CD14-positive monocyte (primary cell): ENCODE measurements around the gene AK1. TPM values are rescaled to one million over a fixed set of nuclear protein-coding genes. Genes with fewer than 3 reads are reported as not detected.
A peak's percentile ranks its signal among the peaks of the same experiment; 100 is the strongest.

ENCODE experiments used
- DNase-seq, 3 donors: peaks; one replicate each; pipeline ENCODE4 v3.0.0-alpha.2; 2011 to 2022
- H2AFZ ChIP-seq: 2 replicates; pipeline ENCODE4 v1.6.0; 2012; ENCODE audit warnings: mild to moderate bottlenecking, low read depth, low read length, inconsistent platforms; ENCODE audit not compliant: insufficient read depth, poor library complexity, severe bottlenecking
- H3K27ac ChIP-seq, 2 donors: 1 replicate in 1 of 2; 2 replicates in 1 of 2; pipeline ENCODE4 v1.5.1; 2012 to 2013; ENCODE audit warnings: low read length in 2 of 2, control low read depth in 1 of 2, inconsistent platforms in 1 of 2, low read depth in 1 of 2, mild to moderate bottlenecking in 1 of 2
- H3K27me3 ChIP-seq, 2 donors: one replicate each; pipeline versions ENCODE4 v1.6.0 to v1.6.1; 2011 to 2013; ENCODE audit warnings: low read length in 2 of 2; ENCODE audit not compliant: control insufficient read depth in 2 of 2, insufficient read depth in 2 of 2
- H3K36me3 ChIP-seq, 2 donors: replicated peaks in 1 of 2; 1 replicate in 1 of 2; 2 replicates in 1 of 2; pipeline versions ENCODE4 v1.5.1 to v1.6.1; 2012 to 2013; ENCODE audit warnings: low read length in 2 of 2, control low read depth in 1 of 2, inconsistent platforms in 1 of 2, mild to moderate bottlenecking in 1 of 2; ENCODE audit not compliant: insufficient read depth in 2 of 2, control insufficient read depth in 1 of 2
- H3K4me1 ChIP-seq, 2 donors: 1 replicate in 1 of 2; 2 replicates in 1 of 2; pipeline versions ENCODE4 v1.5.1 to v1.6.1; 2012 to 2013; ENCODE audit warnings: low read length in 2 of 2, control low read depth in 1 of 2, inconsistent platforms in 1 of 2, mild to moderate bottlenecking in 1 of 2, moderate library complexity in 1 of 2; ENCODE audit not compliant: insufficient read depth in 2 of 2, control insufficient read depth in 1 of 2
- H3K4me2 ChIP-seq: replicated peaks from 2 replicates; pipeline ENCODE3; 2012; ENCODE audit warnings: low read length, moderate library complexity, mild to moderate bottlenecking; ENCODE audit not compliant: poor library complexity, severe bottlenecking; ENCODE audit errors: extremely low read depth
- H3K4me3 ChIP-seq, 3 experiments: fragments of 200-600 bp in 1 of 3; sonication (generic) in 1 of 3; replicated peaks in 1 of 3; 1 replicate in 2 of 3; 2 replicates in 1 of 3; pipeline ENCODE4 v1.5.1; 2011 to 2013; ENCODE audit warnings: low read length in 3 of 3, mild to moderate bottlenecking in 3 of 3, control low read depth in 2 of 3, low read depth in 2 of 3, inconsistent platforms in 1 of 3, moderate library complexity in 1 of 3
- H3K79me2 ChIP-seq: 2 replicates; pipeline ENCODE4 v1.6.0; 2012; ENCODE audit warnings: mild to moderate bottlenecking, control low read depth, inconsistent platforms, low read length, moderate library complexity; ENCODE audit not compliant: insufficient read depth
- H3K9ac ChIP-seq: 2 replicates; pipeline ENCODE4 v1.6.0; 2017; ENCODE audit warnings: low read length, mild to moderate bottlenecking; ENCODE audit not compliant: insufficient read depth, poor library complexity, severe bottlenecking
- H3K9me3 ChIP-seq, 2 donors: replicated peaks in 1 of 2; 1 replicate in 1 of 2; 2 replicates in 1 of 2; pipeline versions ENCODE4 v1.5.1 to v1.6.1; 2012 to 2013; ENCODE audit warnings: low read length in 2 of 2, control low read depth in 1 of 2; ENCODE audit not compliant: control insufficient read depth in 1 of 2, insufficient read depth in 1 of 2
- H4K20me1 ChIP-seq: 2 replicates; pipeline ENCODE4 v1.6.0; 2012; ENCODE audit warnings: mild to moderate bottlenecking, low read length, control low read depth, moderate library complexity; ENCODE audit not compliant: insufficient read depth
- H3K27ac Mint-ChIP-seq, 7 donors: one replicate each; pipeline ENCODE4 v1.8.0; 2020; ENCODE audit warnings: mild to moderate bottlenecking in 7 of 7, mixed read lengths in 7 of 7, moderate library complexity in 6 of 7, inconsistent platforms in 2 of 7
- H3K27me3 Mint-ChIP-seq, 3 donors: one replicate each; pipeline ENCODE4 v1.8.0; 2021 to 2022; ENCODE audit warnings: low read depth in 3 of 3, mild to moderate bottlenecking in 3 of 3, mixed read lengths in 3 of 3, moderate library complexity in 3 of 3, inconsistent platforms in 1 of 3
- H3K36me3 Mint-ChIP-seq, 2 donors: one replicate each; pipeline ENCODE4 v1.8.0; 2020; ENCODE audit warnings: mixed read lengths in 2 of 2, inconsistent platforms in 1 of 2, mild to moderate bottlenecking in 1 of 2
- H3K4me1 Mint-ChIP-seq: one replicate; pipeline ENCODE4 v1.8.0; 2020; ENCODE audit warnings: mild to moderate bottlenecking, mixed read lengths
- H3K4me3 Mint-ChIP-seq, 2 donors: one replicate each; pipeline ENCODE4 v1.8.0; 2020; ENCODE audit warnings: mild to moderate bottlenecking in 2 of 2, mixed read lengths in 2 of 2, moderate library complexity in 1 of 2
- H3K9me3 Mint-ChIP-seq, 7 donors: one replicate each; pipeline ENCODE4 v1.8.0; 2020 to 2022; ENCODE audit warnings: mixed read lengths in 7 of 7, mild to moderate bottlenecking in 6 of 7, moderate library complexity in 6 of 7, inconsistent platforms in 2 of 7
- CTCF ChIP-seq: fragments of 200-600 bp; IDR thresholded peaks from one replicate; pipeline ENCODE4 v1.8.0; 2022; ENCODE audit warnings: antibody characterized with exemption, mild to moderate bottlenecking
- WGBS: methylation state at CpG from one replicate; pipeline ENCODE4 v1.1.5; 2013; ENCODE audit warnings: missing lambda C conversion rate; ENCODE audit not compliant: insufficient coverage; 5-methylcytosine and 5-hydroxymethylcytosine counted together
- intact Hi-C, 2 donors: fragments of 100-400 bp; cut with micrococcal nuclease; formaldehyde crosslinking; loops; one replicate each; pipeline versions ENCODE4 v1.15.0 to v1.15.1; 2023
- polyA plus RNA-seq, 3 donors: library from polyadenylated mRNA; depleted of rRNA in 1 of 3; unstranded in 2 of 3; stranded (reverse) in 1 of 3; fragments of 300-500 nt in 2 of 3; fragments of >200 nt in 1 of 3; fragmentation: Illumina TruSeq in 2 of 3; gene quantifications; 1 replicate in 2 of 3; 2 replicates in 1 of 3; pipeline ENCODE4 v1.2.3, GENCODE V29; 2012 to 2021

AK1 gene
- polyA plus RNA-seq, 3 donors: 3.5 TPM; not detected in 2

- Mint-ChIP-seq H3K4me1 (peaks cover 58% of the 10 kb centered on the region), H3K27me3 (peaks cover 0 to 5% (median 1%) of the 10 kb centered on the region in 3 donors), H3K36me3 (peaks cover 3 to 4% of the 10 kb centered on the region in 2 donors), H3K27ac (peak overlapping the region; percentile 94 to 98 (median 98)), H3K9me3 (peaks cover 0 to 3% (median 0%) of the 10 kb centered on the region in 7 donors), H3K4me3 (peak overlapping the region; percentile 31 to 64)
- no peaks in the 10 kb centered on the region for H3K9me3 ChIP-seq
- H4K20me1 ChIP-seq: no peaks in the 10 kb centered on the region
- peak overlapping the region; percentile 90 to 92 for H3K27ac ChIP-seq
- TF ChIP-seq CTCF: no peak
- intact Hi-C loops: loop anchor here in 1 of 2 donors (5.0 kb wide), 2 partner anchors 36 to 54 kb away; partner anchors contain the start of gene ST6GALNAC4
- no peak overlapping the region for H3K4me3 ChIP-seq
- peak; percentile 79 to 88 (median 87) for DNase-seq
- H3K4me2 ChIP-seq: no peak overlapping the region
- H3K27me3 ChIP-seq: no peaks in the 10 kb centered on the region
- H3K4me1 ChIP-seq: peaks cover 54% of the 10 kb centered on the region in 2 donors
- H3K79me2 ChIP-seq: no peaks in the 10 kb centered on the region
- no peak overlapping the region for H2AFZ ChIP-seq
- H3K9ac ChIP-seq: peak overlapping the region; percentile 66
- no peaks in the 10 kb centered on the region for H3K36me3 ChIP-seq
- no CpG with 5 or more reads among the region's 13 CpGs for WGBS
Measured at GRCh38 chr9:127863191-127863621, 14.3 kb downstream of the AK1 start.

GRCh38 chr9:127862075-127863011 lies 15.1 kb downstream of the AK1 start:
- H3K4me1 Mint-ChIP-seq: peaks cover 62% of the 10 kb centered on the region
- Histone ChIP-seq H3K27ac (peak overlapping the region; percentile 90 to 92), H3K27me3 (no peaks in the 10 kb centered on the region), H3K36me3 (no peaks in the 10 kb centered on the region), H3K9ac (peak overlapping the region; percentile 66), H3K79me2 (no peaks in the 10 kb centered on the region), H2AFZ (peak overlapping the region; percentile 65), H3K4me2 (peak overlapping the region; percentile 12), H3K9me3 (no peaks in the 10 kb centered on the region), H3K4me1 (peaks cover 57 to 63% of the 10 kb centered on the region in 2 donors), H3K4me3 (peak overlapping the region in 1 of 3 experiments; percentile 16), H4K20me1 (no peaks in the 10 kb centered on the region)
- peaks cover 3 to 4% of the 10 kb centered on the region in 2 donors for H3K36me3 Mint-ChIP-seq
- peaks cover 0 to 7% (median 1%) of the 10 kb centered on the region in 3 donors for H3K27me3 Mint-ChIP-seq
- 12% methylated on average over 15 of the region's 29 CpGs for WGBS
- peak overlapping the region; percentile 94 to 98 (median 98) for H3K27ac Mint-ChIP-seq
- TF ChIP-seq CTCF: no peak
- H3K9me3 Mint-ChIP-seq: peaks cover 0 to 3% (median 0%) of the 10 kb centered on the region in 7 donors
- intact Hi-C loops: loop anchor here in 1 of 2 donors (5.0 kb wide), 2 partner anchors 35 to 55 kb away; partner anchors contain the start of gene ST6GALNAC4
- peak; percentile 89 to 95 (median 93) for DNase-seq
- peak overlapping the region in 1 of 2 donors; percentile 34 for H3K4me3 Mint-ChIP-seq
